Mesendoderm (in vitro differentiated cells): ENCODE measurements around the gene FBXL22.

Experiments used
- DNase-seq: peaks from one replicate; pipeline ENCODE4 v3.0.0; 2013
- H2AK5ac ChIP-seq: 2 replicates; pipeline ENCODE4 v1.6.1; 2013; ENCODE audit warnings: low read length, inconsistent platforms
- H2BK120ac ChIP-seq: 2 replicates; pipeline ENCODE4 v1.6.1; 2013; ENCODE audit warnings: low read depth, mild to moderate bottlenecking, low read length, moderate library complexity, mixed read lengths
- H2BK15ac ChIP-seq: replicated peaks from 2 replicates; pipeline ENCODE4 v1.6.1; 2013; ENCODE audit warnings: low read depth, mild to moderate bottlenecking, moderate library complexity
- H2BK5ac ChIP-seq: 2 replicates; pipeline ENCODE4 v1.6.1; 2013; ENCODE audit warnings: low read length, inconsistent platforms
- H3K18ac ChIP-seq: 2 replicates; pipeline ENCODE4 v1.6.1; 2013; ENCODE audit warnings: mild to moderate bottlenecking, low read length, mixed read lengths
- H3K23ac ChIP-seq: one replicate; pipeline ENCODE4 v1.6.1; 2013; ENCODE audit warnings: low read length
- H3K27ac ChIP-seq: 2 replicates; pipeline ENCODE4 v1.5.1; 2013; ENCODE audit warnings: low read depth, mild to moderate bottlenecking, inconsistent platforms, low read length, moderate library complexity
- H3K27me3 ChIP-seq: 2 replicates; pipeline ENCODE4 v1.6.1; 2013; ENCODE audit warnings: low read length, control low read depth, mild to moderate bottlenecking, inconsistent platforms; ENCODE audit not compliant: insufficient read depth, poor library complexity
- H3K36me3 ChIP-seq: 2 replicates; pipeline ENCODE4 v1.6.1; 2013; ENCODE audit warnings: low read length, inconsistent platforms; ENCODE audit not compliant: control insufficient read depth, insufficient read depth
- H3K4ac ChIP-seq: one replicate; pipeline ENCODE4 v1.6.1; 2013; ENCODE audit warnings: low read depth, mild to moderate bottlenecking, low read length, moderate library complexity
- H3K4me1 ChIP-seq: 2 replicates; pipeline ENCODE4 v1.6.1; 2013; ENCODE audit warnings: low read depth, low read length, inconsistent platforms; ENCODE audit not compliant: control insufficient read depth
- H3K4me2 ChIP-seq: 2 replicates; pipeline ENCODE4 v1.6.1; 2013; ENCODE audit warnings: low read length
- H3K4me3 ChIP-seq: 2 replicates; pipeline ENCODE4 v1.5.1; 2013; ENCODE audit warnings: mild to moderate bottlenecking, low read length
- H3K56ac ChIP-seq: one replicate; pipeline ENCODE4 v1.6.1; 2013; ENCODE audit warnings: low read length
- H3K79me1 ChIP-seq: 2 replicates; pipeline ENCODE4 v1.6.1; 2013; ENCODE audit warnings: low read length, inconsistent platforms
- H3K79me2 ChIP-seq: 2 replicates; pipeline ENCODE4 v1.6.1; 2013; ENCODE audit warnings: mild to moderate bottlenecking, low read length; ENCODE audit not compliant: control insufficient read depth, insufficient read depth
- H3K9ac ChIP-seq: 2 replicates; pipeline ENCODE4 v1.6.1; 2013; ENCODE audit warnings: low read length, inconsistent platforms
- H4K5ac ChIP-seq: one replicate; pipeline ENCODE4 v1.6.1; 2013; ENCODE audit warnings: low read length
- H4K8ac ChIP-seq: one replicate; pipeline ENCODE4 v1.6.1; 2013; ENCODE audit warnings: low read depth, mild to moderate bottlenecking, control low read depth, low read length, moderate library complexity
- WGBS: extraction: QIAGEN DNeasy Blood & Tissue Kit; methylation state at CpG from one replicate; pipeline ENCODE4 v1.1.7; 2013; ENCODE audit warnings: low lambda C conversion rate, missing lambda C conversion rate; ENCODE audit not compliant: insufficient coverage; ENCODE audit errors: extremely low coverage; 5-methylcytosine and 5-hydroxymethylcytosine counted together

Gene FBXL22

DNA sequence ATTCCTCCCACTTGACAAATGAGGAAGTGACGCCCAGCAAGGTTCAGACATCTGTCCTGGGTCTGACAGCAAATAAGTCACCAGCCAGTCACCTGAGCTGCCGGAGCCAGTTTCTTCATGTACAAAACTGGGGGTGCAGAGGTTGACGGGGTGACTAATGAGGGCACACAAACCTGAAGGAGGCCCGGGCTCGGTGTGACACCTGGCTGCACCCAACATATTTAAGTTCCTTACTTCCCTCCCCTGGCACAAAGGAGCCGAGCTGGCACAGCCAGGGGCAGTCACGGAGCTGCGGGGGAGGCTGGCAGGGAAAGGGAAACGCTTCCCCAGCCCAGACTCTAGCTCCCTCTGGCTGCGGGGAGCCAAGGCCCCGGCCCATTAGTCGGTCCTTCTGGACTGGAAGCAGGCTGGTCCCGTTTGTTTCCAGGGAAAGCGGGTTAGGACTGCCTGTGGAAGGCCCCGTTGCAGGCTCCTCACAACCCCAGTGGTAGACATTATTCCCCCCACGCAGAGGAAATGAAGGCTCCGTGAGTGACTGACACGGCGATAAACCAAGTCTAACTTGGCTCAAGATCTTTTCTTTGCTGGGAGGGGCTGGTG, 2.3 kb downstream of the FBXL22 start:
- H3K27ac ChIP-seq = no peak overlapping the region
- DNase-seq = peak; percentile 46
- no peaks in the 10 kb centered on the region for H3K27me3 ChIP-seq
- no peak overlapping the region for H3K23ac ChIP-seq
- peak overlapping the region; percentile 61 for H3K4me2 ChIP-seq
- H2BK120ac ChIP-seq = no peak overlapping the region
- peak overlapping the region; percentile 85 for H3K9ac ChIP-seq
- H2BK15ac ChIP-seq = no peak overlapping the region
- H4K5ac ChIP-seq = no peak overlapping the region
- no peak overlapping the region for H3K4ac ChIP-seq
- H3K36me3 ChIP-seq = no peaks in the 10 kb centered on the region
- no peaks in the 10 kb centered on the region for H3K79me2 ChIP-seq
- no CpG with 5 or more reads among the region's 19 CpGs for WGBS
- H3K79me1 ChIP-seq = no peaks in the 10 kb centered on the region
- H3K4me1 ChIP-seq = no peaks in the 10 kb centered on the region
- H2BK5ac ChIP-seq = no peak overlapping the region
- H3K4me3 ChIP-seq = no peak overlapping the region
- H4K8ac ChIP-seq = no peak overlapping the region
- no peak overlapping the region for H3K18ac ChIP-seq
- no peak overlapping the region for H2AK5ac ChIP-seq
- peak overlapping the region; percentile 95 for H3K56ac ChIP-seq

DNA sequence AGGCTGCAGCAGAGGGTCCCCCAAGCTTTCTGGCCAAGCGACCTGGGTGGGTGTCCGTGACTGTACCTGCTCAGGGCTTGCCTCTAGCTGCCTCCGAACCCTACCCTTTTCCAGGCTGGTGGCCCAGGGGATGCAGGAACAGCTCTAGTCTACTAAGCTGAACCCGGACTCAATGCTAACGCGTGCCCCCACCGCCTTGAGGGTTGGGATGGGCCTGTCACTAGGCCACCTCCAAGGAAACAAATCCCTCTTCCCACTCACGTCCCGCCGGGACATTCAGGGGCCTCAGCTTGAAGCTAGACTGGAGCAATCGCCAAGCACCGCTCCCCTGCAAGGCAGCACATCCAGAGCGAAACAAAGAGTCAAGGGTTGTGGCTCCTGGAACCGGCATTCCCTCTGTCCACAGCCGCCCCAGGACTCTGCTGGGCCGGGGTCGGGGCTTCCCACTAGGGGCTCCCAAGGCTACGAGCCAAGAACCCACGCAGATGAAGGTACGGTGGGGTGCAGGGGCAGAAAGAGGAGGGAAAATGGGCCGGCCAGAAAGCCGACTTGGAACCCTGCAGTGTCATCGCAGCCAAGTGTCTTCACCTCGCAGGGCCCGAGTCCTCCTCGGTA, 2.9 kb downstream of the FBXL22 start:
- Histone ChIP-seq H3K18ac (no peak overlapping the region), H3K4ac (peak overlapping the region; percentile 73), H2BK120ac (no peak overlapping the region), H3K4me1 (no peaks in the 10 kb centered on the region), H4K5ac (no peak overlapping the region), H2BK5ac (no peak overlapping the region), H3K56ac (peak overlapping the region; percentile 95), H2AK5ac (no peak overlapping the region), H3K27me3 (no peaks in the 10 kb centered on the region), H3K23ac (no peak overlapping the region), H3K36me3 (no peaks in the 10 kb centered on the region), H3K79me2 (no peaks in the 10 kb centered on the region), H2BK15ac (no peak overlapping the region), H3K79me1 (no peaks in the 10 kb centered on the region), H4K8ac (no peak overlapping the region), H3K9ac (peak overlapping the region; percentile 85), H3K4me2 (peak overlapping the region; percentile 61), H3K27ac (no peak overlapping the region), H3K4me3 (no peak overlapping the region)
- no CpG with 5 or more reads among the region's 26 CpGs for WGBS
- DNase-seq = peak; percentile 59

DNA sequence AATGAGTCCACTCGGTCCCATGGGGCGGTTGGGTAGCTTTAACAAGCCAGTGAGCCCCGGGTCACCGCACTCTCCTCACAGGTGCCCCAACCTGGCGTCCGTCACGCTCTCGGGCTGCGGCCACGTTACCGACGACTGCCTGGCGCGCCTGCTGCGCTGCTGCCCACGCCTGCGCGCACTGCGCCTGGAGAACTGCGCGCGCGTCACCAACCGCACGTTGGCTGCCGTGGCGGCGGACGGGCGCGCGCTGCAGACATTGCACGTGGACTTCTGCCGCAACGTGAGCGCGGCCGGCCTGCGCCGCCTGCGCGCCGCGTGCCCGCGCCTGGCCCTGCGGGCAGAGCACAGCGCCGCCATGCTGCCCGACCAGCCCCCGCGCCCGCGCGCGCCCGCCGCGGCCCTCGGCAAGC, 3.4 kb downstream of the FBXL22 start:
- Histone ChIP-seq H2BK5ac (no peak overlapping the region), H2AK5ac (no peak overlapping the region), H3K4me1 (no peaks in the 10 kb centered on the region), H3K4me3 (peak overlapping the region; percentile 1), H3K36me3 (no peaks in the 10 kb centered on the region), H2BK120ac (no peak overlapping the region), H3K18ac (no peak overlapping the region), H3K27me3 (no peaks in the 10 kb centered on the region), H3K79me2 (no peaks in the 10 kb centered on the region), H3K9ac (peak overlapping the region; percentile 85), H4K8ac (no peak overlapping the region), H4K5ac (no peak overlapping the region), H3K23ac (no peak overlapping the region), H3K56ac (peak overlapping the region; percentile 95), H3K27ac (no peak overlapping the region), H3K4ac (peak overlapping the region; percentile 73), H3K79me1 (no peaks in the 10 kb centered on the region), H3K4me2 (peak overlapping the region; percentile 61), H2BK15ac (no peak overlapping the region)
- DNase-seq = peak; percentile 87
- WGBS = no CpG with 5 or more reads among the region's 60 CpGs

DNA sequence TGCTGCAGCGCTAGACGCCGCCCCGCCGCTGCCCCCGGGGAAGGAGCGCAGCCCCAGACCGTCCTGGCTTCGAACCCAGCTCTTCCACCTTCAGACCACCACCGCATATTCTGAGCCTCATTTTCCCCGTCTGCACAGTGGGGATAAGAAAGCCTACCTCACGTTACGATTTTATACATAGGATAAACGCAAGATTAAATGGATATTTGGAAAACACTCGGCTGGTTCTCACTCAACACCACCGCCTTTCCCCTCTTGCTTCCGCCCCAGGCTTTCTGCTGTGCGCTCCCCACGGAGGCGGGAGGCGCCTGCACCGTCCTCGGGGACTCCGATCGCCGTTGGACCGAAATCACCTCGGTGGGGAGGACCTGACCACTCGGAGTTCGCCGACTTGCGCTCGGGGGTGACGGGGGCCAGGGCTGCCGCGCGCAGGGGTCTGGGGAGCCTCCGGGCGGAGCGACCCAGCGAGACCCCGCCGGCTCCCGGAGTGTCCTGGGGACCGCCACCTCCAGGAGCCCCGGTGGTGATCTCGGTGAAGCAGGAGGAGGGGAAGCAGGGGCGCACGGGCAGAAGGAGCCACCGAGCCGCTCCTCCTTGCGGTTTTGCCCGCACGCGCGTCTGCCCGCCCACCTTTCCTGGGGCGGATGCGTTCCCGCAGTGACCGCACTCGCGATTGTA, 4.0 kb downstream of the FBXL22 start:
- peak overlapping the region; percentile 68 for H3K4me3 ChIP-seq
- no peak overlapping the region for H3K4ac ChIP-seq
- H3K36me3 ChIP-seq = no peaks in the 10 kb centered on the region
- no CpG with 5 or more reads among the region's 63 CpGs for WGBS
- peak overlapping the region; percentile 97 for H3K4me2 ChIP-seq
- peak overlapping the region; percentile 95 for H3K56ac ChIP-seq
- no peak overlapping the region for H2BK5ac ChIP-seq
- H2BK15ac ChIP-seq = no peak overlapping the region
- H2BK120ac ChIP-seq = no peak overlapping the region
- H3K79me1 ChIP-seq = no peaks in the 10 kb centered on the region
- no peak overlapping the region for H2AK5ac ChIP-seq
- peak overlapping the region; percentile 20 for H3K18ac ChIP-seq
- peak overlapping the region; percentile 85 for H3K9ac ChIP-seq
- H3K79me2 ChIP-seq = no peaks in the 10 kb centered on the region
- no peak overlapping the region for H3K27ac ChIP-seq
- peak overlapping the region; percentile 81 for H3K23ac ChIP-seq
- H4K8ac ChIP-seq = no peak overlapping the region
- peak; percentile 18 for DNase-seq
- H3K27me3 ChIP-seq = no peaks in the 10 kb centered on the region
- H3K4me1 ChIP-seq = no peaks in the 10 kb centered on the region
- H4K5ac ChIP-seq = no peak overlapping the region

DNA sequence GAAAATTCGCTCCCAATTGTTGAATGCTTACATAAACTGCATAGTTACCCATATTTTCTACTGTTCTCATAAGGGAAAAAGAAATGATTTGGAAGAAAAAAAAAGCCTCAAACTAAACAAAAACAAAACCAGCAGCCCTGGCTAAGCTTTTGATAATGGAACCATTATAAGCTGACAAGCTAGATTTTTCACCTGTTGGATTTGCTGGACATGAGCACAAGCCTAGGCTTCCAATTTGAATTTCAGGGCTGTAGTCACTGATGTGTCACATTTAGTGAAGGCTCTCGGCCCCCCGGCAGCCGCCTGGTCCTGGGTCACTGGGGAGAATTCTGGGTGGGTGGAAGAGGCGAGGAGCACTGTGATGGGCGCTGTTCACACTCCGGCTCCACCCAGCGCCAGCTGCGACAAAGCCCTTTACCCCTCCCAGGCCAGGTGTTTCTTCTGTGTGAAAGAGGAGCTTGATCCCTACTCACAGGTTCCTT, 4.6 kb downstream of the FBXL22 start:
- no peak overlapping the region for H2BK5ac ChIP-seq
- peak overlapping the region; percentile 95 for H3K56ac ChIP-seq
- H3K79me2 ChIP-seq = no peaks in the 10 kb centered on the region
- H4K5ac ChIP-seq = no peak overlapping the region
- no peak overlapping the region for H4K8ac ChIP-seq
- H3K18ac ChIP-seq = no peak overlapping the region
- no CpG with 5 or more reads among the region's 9 CpGs for WGBS
- no peak overlapping the region for H2BK120ac ChIP-seq
- no peak overlapping the region for H3K23ac ChIP-seq
- DNase-seq = no peak
- no peak overlapping the region for H3K27ac ChIP-seq
- no peaks in the 10 kb centered on the region for H3K36me3 ChIP-seq
- H3K79me1 ChIP-seq = no peaks in the 10 kb centered on the region
- H3K27me3 ChIP-seq = no peaks in the 10 kb centered on the region
- no peak overlapping the region for H2AK5ac ChIP-seq
- H3K9ac ChIP-seq = peak overlapping the region; percentile 85
- H2BK15ac ChIP-seq = no peak overlapping the region
- peak overlapping the region; percentile 97 for H3K4me2 ChIP-seq
- no peaks in the 10 kb centered on the region for H3K4me1 ChIP-seq
- H3K4me3 ChIP-seq = peak overlapping the region; percentile 68
- H3K4ac ChIP-seq = no peak overlapping the region
